ENCODE measurements around the gene SLC25A15. TPM values are rescaled to one million over a fixed set of nuclear protein-coding genes. Genes with fewer than 3 reads are reported as not detected.
A peak's percentile ranks its signal among the peaks of the same experiment; 100 is the strongest.

The SLC25A15 gene
- total RNA-seq, 2 donors from 2014 or later: 7.7 to 12.6 TPM

DNA sequence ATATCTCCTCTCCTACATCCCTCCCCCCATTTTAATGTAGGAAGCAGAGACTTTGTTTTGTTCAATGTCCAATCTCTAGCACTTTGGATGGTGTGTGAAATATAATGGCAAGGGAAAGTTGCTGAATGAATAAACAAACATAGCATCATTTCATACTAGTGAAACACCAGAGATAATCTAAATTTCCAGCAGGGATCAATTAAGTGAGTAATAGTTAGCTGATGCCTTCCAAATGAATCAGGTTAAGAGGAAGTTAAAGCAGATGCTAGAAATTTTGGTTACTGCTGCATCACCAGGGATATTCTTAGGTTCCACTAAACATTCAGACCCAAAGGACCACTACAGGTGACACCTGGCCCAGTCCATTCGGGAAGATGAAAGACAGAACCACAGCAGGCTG is 26.6 kb upstream of the SLC25A15 start:
- H3K9me3 ChIP-seq: no peaks in the 10 kb centered on the region
- H3K27ac ChIP-seq: no peak overlapping the region
- H3K4me1 ChIP-seq (ENCODE audit: control insufficient read depth in 1 of 2, low read depth in 2 of 2): no peaks in the 10 kb centered on the region
- H3K4me3 ChIP-seq: no peak overlapping the region
- no peaks in the 10 kb centered on the region for H3K27me3 ChIP-seq (replicated peaks; ENCODE audit: insufficient read depth)
- ATAC-seq (ENCODE audit: insufficient number of reproducible peaks, low FRiP score, low read depth): no peak
- no peak for DNase-seq (ENCODE audit: low spot score)
- peaks cover 7% of the 10 kb centered on the region for H3K36me3 ChIP-seq
- TF ChIP-seq, protein P1, sequence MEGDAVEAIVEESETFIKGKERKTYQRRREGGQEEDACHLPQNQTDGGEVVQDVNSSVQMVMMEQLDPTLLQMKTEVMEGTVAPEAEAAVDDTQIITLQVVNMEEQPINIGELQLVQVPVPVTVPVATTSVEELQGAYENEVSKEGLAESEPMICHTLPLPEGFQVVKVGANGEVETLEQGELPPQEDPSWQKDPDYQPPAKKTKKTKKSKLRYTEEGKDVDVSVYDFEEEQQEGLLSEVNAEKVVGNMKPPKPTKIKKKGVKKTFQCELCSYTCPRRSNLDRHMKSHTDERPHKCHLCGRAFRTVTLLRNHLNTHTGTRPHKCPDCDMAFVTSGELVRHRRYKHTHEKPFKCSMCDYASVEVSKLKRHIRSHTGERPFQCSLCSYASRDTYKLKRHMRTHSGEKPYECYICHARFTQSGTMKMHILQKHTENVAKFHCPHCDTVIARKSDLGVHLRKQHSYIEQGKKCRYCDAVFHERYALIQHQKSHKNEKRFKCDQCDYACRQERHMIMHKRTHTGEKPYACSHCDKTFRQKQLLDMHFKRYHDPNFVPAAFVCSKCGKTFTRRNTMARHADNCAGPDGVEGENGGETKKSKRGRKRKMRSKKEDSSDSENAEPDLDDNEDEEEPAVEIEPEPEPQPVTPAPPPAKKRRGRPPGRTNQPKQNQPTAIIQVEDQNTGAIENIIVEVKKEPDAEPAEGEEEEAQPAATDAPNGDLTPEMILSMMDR (IDR thresholded peaks at IDR 0.05): no peak

DNA sequence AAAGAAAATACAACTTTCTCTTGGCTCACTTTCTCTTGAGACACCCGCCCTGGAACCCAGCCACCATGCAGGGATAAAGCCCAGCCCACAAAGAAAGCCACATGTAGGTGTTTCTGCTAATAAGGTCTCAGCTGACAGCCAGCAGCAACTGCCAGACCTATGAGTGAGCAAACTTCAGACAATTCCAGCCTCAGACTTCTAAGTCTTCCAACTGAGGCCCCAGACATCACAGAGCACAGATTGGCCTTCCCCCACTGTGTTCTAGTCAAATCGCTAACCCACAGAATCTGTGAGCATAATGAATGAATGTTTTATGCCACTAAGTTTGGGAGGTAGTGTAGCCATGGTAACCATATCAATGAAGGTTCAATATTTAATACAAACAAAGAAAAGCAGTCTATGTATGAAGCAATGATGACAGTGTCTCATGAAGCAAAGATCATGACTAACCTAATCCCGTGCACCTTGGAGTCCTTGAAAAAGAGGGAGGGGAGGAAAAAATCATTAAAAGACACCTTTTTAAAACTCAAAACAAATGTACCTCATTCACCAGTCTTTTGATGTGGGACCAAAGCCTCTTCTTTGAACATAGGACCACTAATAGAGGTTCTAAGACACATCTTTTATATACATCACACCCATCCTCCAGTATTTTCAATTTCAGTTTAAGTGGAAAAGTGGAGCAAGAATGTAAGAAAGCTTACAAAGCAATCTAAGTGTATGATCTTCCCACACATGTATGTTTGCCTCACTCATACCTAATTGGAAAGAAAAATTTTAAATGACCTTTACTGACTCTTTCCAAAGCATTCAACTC is 24.6 kb upstream of the SLC25A15 start:
- Histone ChIP-seq H3K27me3 (replicated peaks; ENCODE audit: insufficient read depth) (no peaks in the 10 kb centered on the region), H3K36me3 (peaks cover 3% of the 10 kb centered on the region), H3K4me3 (no peak overlapping the region), H3K9me3 (no peaks in the 10 kb centered on the region), H3K27ac (no peak overlapping the region), H3K4me1 (ENCODE audit: control insufficient read depth in 1 of 2, low read depth in 2 of 2) (peaks cover 3 to 4% of the 10 kb centered on the region in 2 donors)
- ATAC-seq (ENCODE audit: insufficient number of reproducible peaks, low FRiP score, low read depth) (no peak), DNase-seq (ENCODE audit: low spot score) (no peak)
- TF ChIP-seq, protein P1 (IDR thresholded peaks at IDR 0.05): no peak

DNA sequence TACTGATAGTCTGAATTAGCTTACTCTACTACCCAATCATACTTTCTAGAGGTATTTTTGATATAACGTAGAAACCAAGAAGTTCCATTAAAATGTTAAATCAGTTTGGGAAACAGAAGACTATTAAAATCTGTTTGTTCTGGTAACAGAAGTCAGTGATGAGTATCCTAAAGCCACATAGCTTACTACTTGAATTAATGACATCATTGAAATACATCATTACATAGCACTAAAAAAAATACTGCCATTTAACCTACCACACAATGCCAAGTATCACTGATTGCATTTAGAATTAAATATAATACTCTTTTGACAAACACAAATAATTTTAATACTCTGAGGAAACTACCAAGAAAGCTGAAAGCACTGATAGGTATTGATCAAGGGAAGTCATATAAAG is 23.8 kb upstream of the SLC25A15 start:
- Histone ChIP-seq H3K4me1 (ENCODE audit: control insufficient read depth in 1 of 2, low read depth in 2 of 2) (peaks cover 10 to 11% of the 10 kb centered on the region in 2 donors), H3K27ac (no peak overlapping the region), H3K27me3 (replicated peaks; ENCODE audit: insufficient read depth) (no peaks in the 10 kb centered on the region), H3K4me3 (no peak overlapping the region), H3K36me3 (peaks cover 3% of the 10 kb centered on the region), H3K9me3 (no peaks in the 10 kb centered on the region)
- TF ChIP-seq, protein P1 (IDR thresholded peaks at IDR 0.05): no peak
- no peak for DNase-seq (ENCODE audit: low spot score)
- no peak for ATAC-seq (ENCODE audit: insufficient number of reproducible peaks, low FRiP score, low read depth)

DNA sequence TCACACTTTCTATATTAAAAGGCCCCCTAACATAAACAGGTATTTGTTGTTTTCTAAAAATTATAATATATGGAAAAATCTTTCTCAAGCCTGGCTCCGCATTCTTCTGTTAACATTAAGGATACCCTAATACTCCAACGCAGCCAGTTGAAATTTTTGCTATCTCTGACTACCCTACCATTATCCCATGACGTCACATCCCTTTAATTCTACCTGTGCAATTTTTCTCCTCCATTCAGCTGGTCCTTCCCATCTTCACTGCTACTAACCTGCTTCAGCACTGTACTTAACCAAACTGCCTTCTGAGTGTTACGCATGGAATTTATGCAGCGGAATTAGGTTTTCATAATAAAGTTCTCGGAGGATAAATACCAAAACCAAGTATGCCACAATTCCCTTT is 19.4 kb upstream of the SLC25A15 start:
- peak overlapping the region; percentile 91 for H3K4me3 ChIP-seq
- no peak overlapping the region for H3K27ac ChIP-seq
- H3K27me3 ChIP-seq (replicated peaks; ENCODE audit: insufficient read depth): no peaks in the 10 kb centered on the region
- DNase-seq (ENCODE audit: low spot score) (no peak), ATAC-seq (ENCODE audit: insufficient number of reproducible peaks, low FRiP score, low read depth) (no peak)
- peaks cover 10 to 11% of the 10 kb centered on the region in 2 donors for H3K4me1 ChIP-seq (ENCODE audit: control insufficient read depth in 1 of 2, low read depth in 2 of 2)
- TF ChIP-seq, protein P1 (IDR thresholded peaks at IDR 0.05): no peak
- peaks cover 3% of the 10 kb centered on the region for H3K36me3 ChIP-seq
- H3K9me3 ChIP-seq: no peaks in the 10 kb centered on the region

DNA sequence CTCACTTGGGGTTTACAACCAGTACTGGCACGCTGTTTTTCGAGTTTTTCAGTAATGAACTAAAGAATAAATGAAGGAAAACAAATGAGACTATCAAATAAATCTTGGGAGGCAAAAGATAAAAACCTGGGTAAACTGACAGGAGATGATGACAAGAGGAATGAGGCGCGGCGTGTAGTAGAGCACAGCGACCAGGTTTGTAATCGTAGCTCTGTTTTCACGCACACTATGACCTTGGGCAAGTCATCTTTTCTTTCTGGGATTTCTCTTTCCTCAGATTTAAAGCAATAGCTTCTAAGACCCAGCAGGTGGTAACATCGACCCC is 18.8 kb upstream of the SLC25A15 start:
- peaks cover 10 to 11% of the 10 kb centered on the region in 2 donors for H3K4me1 ChIP-seq (ENCODE audit: control insufficient read depth in 1 of 2, low read depth in 2 of 2)
- no peaks in the 10 kb centered on the region for H3K27me3 ChIP-seq (replicated peaks; ENCODE audit: insufficient read depth)
- TF ChIP-seq, protein P1 (IDR thresholded peaks at IDR 0.05): no peak
- ATAC-seq (ENCODE audit: insufficient number of reproducible peaks, low FRiP score, low read depth) (no peak), DNase-seq (ENCODE audit: low spot score) (no peak)
- peak overlapping the region; percentile 75 to 77 for H3K27ac ChIP-seq
- no peaks in the 10 kb centered on the region for H3K9me3 ChIP-seq
- peak overlapping the region; percentile 91 for H3K4me3 ChIP-seq
- H3K36me3 ChIP-seq: peaks cover 3% of the 10 kb centered on the region
